Neural cell (in vitro differentiated cells): ENCODE data around the gene IQCH. TPM values are rescaled to one million over a fixed set of nuclear protein-coding genes. Genes with fewer than 3 reads are reported as not detected.

Experiments used
- H2AFZ ChIP-seq: fragments of 200-600, 300-800 bp; sonication (generic), shearing (Covaris generic); 2 replicates; pipeline ENCODE4 v1.6.0; 2014; ENCODE audit warnings: low read depth, mild to moderate bottlenecking, antibody characterized with exemption, low read length, moderate library complexity
- H3F3A ChIP-seq: fragments of 200-600 bp; shearing (Covaris generic); 2 replicates; pipeline ENCODE4 v1.6.1; 2016; ENCODE audit warnings: mild to moderate bottlenecking, moderate library complexity, mixed read lengths, antibody characterized with exemption, low read length; ENCODE audit not compliant: insufficient read depth, poor library complexity, severe bottlenecking
- H3K27ac ChIP-seq: fragments of 200-600, 300-800 bp; sonication (generic), shearing (Covaris generic); 2 replicates; pipeline ENCODE4 v1.5.1; 2014; ENCODE audit warnings: mild to moderate bottlenecking, low read length, moderate library complexity
- H3K27me3 ChIP-seq: fragments of 300-800, 200-600 bp; sonication (generic), shearing (Covaris generic); 2 replicates; pipeline ENCODE4 v1.6.0; 2014; ENCODE audit warnings: mild to moderate bottlenecking, low read depth, low read length, moderate library complexity; ENCODE audit not compliant: insufficient read depth
- H3K36me3 ChIP-seq: fragments of 300-800, 200-600 bp; sonication (generic), shearing (Covaris generic); 2 replicates; pipeline ENCODE4 v1.5.1; 2014; ENCODE audit warnings: mild to moderate bottlenecking, antibody characterized with exemption, low read length, moderate library complexity; ENCODE audit not compliant: insufficient read depth
- H3K4me2 ChIP-seq: fragments of 300-800, 200-600 bp; sonication (generic), shearing (Covaris generic); 2 replicates; pipeline ENCODE4 v1.6.0; 2014; ENCODE audit warnings: mild to moderate bottlenecking, low read length
- H3K4me3 ChIP-seq: fragments of 300-800, 200-600 bp; sonication (generic), shearing (Covaris generic); 2 replicates; pipeline ENCODE4 v1.5.1; 2014; ENCODE audit warnings: mild to moderate bottlenecking, low read length, moderate library complexity
- H3K79me2 ChIP-seq: fragments of 200-600 bp; shearing (Covaris generic); replicated peaks from 2 replicates; pipeline ENCODE4 v1.6.0; 2014; ENCODE audit warnings: mild to moderate bottlenecking, low read length, moderate library complexity; ENCODE audit not compliant: insufficient read depth
- H3K9ac ChIP-seq: fragments of 300-800, 200-600 bp; sonication (generic), shearing (Covaris generic); 2 replicates; pipeline ENCODE4 v1.6.1; 2016; ENCODE audit warnings: mild to moderate bottlenecking, low read length, mixed read lengths
- H3K9me2 ChIP-seq: fragments of 200-600 bp; shearing (Covaris generic); 2 replicates; pipeline ENCODE4 v1.6.1; 2016; ENCODE audit warnings: mild to moderate bottlenecking, low read length, mixed read lengths; ENCODE audit not compliant: insufficient read depth
- H3K9me3 ChIP-seq: fragments of 200-600, 300-800 bp; sonication (generic), shearing (Covaris generic); 2 replicates; pipeline ENCODE4 v1.6.1; 2016; ENCODE audit warnings: mild to moderate bottlenecking, mixed run types, low read length, moderate library complexity, mixed read lengths
- H4K20me1 ChIP-seq: fragments of 200-600 bp; shearing (Covaris generic); 2 replicates; pipeline ENCODE4 v1.6.1; 2016; ENCODE audit warnings: mild to moderate bottlenecking, mixed run types; ENCODE audit not compliant: insufficient read depth
- CTCF ChIP-seq: fragments of 450-650 bp; IDR thresholded peaks from 2 replicates; pipeline ENCODE4 v1.5.1; 2014; ENCODE audit warnings: antibody characterized with exemption, mild to moderate bottlenecking, moderate library complexity; ENCODE audit not compliant: poor library complexity, severe bottlenecking
- EP300 ChIP-seq: fragments of 450-650 bp; conservative IDR thresholded peaks from 2 replicates; pipeline ENCODE4 v1.6.1; 2014; ENCODE audit warnings: antibody characterized with exemption, mild to moderate bottlenecking, moderate library complexity; ENCODE audit not compliant: poor library complexity, severe bottlenecking
- EZH2 ChIP-seq: fragments of 200-600, 300-800 bp; shearing (Covaris generic), sonication (generic); IDR thresholded peaks from 2 replicates; pipeline ENCODE4 v1.6.1; 2014; ENCODE audit warnings: antibody characterized with exemption, low read length, borderline replicate concordance, mild to moderate bottlenecking; ENCODE audit not compliant: insufficient read depth, poor library complexity, severe bottlenecking
- MXI1 ChIP-seq: fragments of 450-650 bp; conservative IDR thresholded peaks from 2 replicates; pipeline ENCODE4 v1.6.1; 2014; ENCODE audit warnings: antibody characterized with exemption, mild to moderate bottlenecking; ENCODE audit not compliant: poor library complexity, severe bottlenecking
- POLR2AphosphoS5 ChIP-seq: IDR thresholded peaks from 2 replicates; pipeline ENCODE4 v1.6.1; 2012
- RAD21 ChIP-seq: fragments of 450-650 bp; conservative IDR thresholded peaks from 2 replicates; pipeline ENCODE4 v1.6.1; 2014; ENCODE audit warnings: antibody characterized with exemption, mild to moderate bottlenecking, moderate library complexity
- SMC3 ChIP-seq: fragments of 450-650 bp; conservative IDR thresholded peaks from 2 replicates; pipeline ENCODE4 v1.6.1; 2014; ENCODE audit warnings: antibody characterized with exemption, mild to moderate bottlenecking, moderate library complexity; ENCODE audit not compliant: poor library complexity
- TAF1 ChIP-seq: IDR thresholded peaks from 2 replicates; pipeline ENCODE4 v1.6.1; 2012; ENCODE audit warnings: low read depth
- polyA plus RNA-seq: library from polyadenylated mRNA; depleted of rRNA; stranded (reverse); fragments of >200 nt; gene quantifications from 2 replicates; pipeline ENCODE4 v1.2.3, GENCODE V29; 2014
- TF ChIP-seq, protein P1 (sequence below): IDR thresholded peaks from 2 replicates; pipeline ENCODE4 v1.6.1; 2012; ENCODE audit warnings: borderline replicate concordance

Gene IQCH
- polyA plus RNA-seq, 1 donor from 2014 or later: 2.8 TPM

GRCh38 chr15:67545864-67546263 is 291.3 kb downstream of the IQCH start:
- TF ChIP-seq POLR2AphosphoS5: no peak
- TF ChIP-seq MXI1: no peak
- TF ChIP-seq CTCF: no peak
- Histone ChIP-seq H2AFZ (no peak overlapping the region), H3K36me3 (no peaks in the 10 kb centered on the region), H3K4me3 (no peak overlapping the region), H3K79me2 (peaks cover under 1% of the 10 kb centered on the region), H3F3A (no peaks in the 10 kb centered on the region), H3K9ac (no peak overlapping the region), H3K9me3 (no peaks in the 10 kb centered on the region), H3K27ac (no peak overlapping the region), H3K4me2 (no peak overlapping the region), H3K27me3 (no peaks in the 10 kb centered on the region), H4K20me1 (no peaks in the 10 kb centered on the region), H3K9me2 (no peaks in the 10 kb centered on the region)

- Histone ChIP-seq H3K4me3 (no peak overlapping the region), H3K27me3 (no peaks in the 10 kb centered on the region), H3K79me2 (peaks cover 12% of the 10 kb centered on the region), H3K36me3 (no peaks in the 10 kb centered on the region), H3K4me2 (no peak overlapping the region), H3K27ac (no peak overlapping the region), H3F3A (no peaks in the 10 kb centered on the region), H3K9me2 (no peaks in the 10 kb centered on the region), H3K9ac (no peak overlapping the region), H3K9me3 (no peaks in the 10 kb centered on the region), H2AFZ (no peak overlapping the region), H4K20me1 (no peaks in the 10 kb centered on the region)
- TF ChIP-seq, protein P1, sequence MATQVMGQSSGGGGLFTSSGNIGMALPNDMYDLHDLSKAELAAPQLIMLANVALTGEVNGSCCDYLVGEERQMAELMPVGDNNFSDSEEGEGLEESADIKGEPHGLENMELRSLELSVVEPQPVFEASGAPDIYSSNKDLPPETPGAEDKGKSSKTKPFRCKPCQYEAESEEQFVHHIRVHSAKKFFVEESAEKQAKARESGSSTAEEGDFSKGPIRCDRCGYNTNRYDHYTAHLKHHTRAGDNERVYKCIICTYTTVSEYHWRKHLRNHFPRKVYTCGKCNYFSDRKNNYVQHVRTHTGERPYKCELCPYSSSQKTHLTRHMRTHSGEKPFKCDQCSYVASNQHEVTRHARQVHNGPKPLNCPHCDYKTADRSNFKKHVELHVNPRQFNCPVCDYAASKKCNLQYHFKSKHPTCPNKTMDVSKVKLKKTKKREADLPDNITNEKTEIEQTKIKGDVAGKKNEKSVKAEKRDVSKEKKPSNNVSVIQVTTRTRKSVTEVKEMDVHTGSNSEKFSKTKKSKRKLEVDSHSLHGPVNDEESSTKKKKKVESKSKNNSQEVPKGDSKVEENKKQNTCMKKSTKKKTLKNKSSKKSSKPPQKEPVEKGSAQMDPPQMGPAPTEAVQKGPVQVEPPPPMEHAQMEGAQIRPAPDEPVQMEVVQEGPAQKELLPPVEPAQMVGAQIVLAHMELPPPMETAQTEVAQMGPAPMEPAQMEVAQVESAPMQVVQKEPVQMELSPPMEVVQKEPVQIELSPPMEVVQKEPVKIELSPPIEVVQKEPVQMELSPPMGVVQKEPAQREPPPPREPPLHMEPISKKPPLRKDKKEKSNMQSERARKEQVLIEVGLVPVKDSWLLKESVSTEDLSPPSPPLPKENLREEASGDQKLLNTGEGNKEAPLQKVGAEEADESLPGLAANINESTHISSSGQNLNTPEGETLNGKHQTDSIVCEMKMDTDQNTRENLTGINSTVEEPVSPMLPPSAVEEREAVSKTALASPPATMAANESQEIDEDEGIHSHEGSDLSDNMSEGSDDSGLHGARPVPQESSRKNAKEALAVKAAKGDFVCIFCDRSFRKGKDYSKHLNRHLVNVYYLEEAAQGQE: no peak
- no peak for TF ChIP-seq RAD21
- no peak for TF ChIP-seq CTCF
- TF ChIP-seq EZH2: no peak
- TF ChIP-seq EP300: no peak
- TF ChIP-seq SMC3: no peak
- TF ChIP-seq TAF1: no peak
- TF ChIP-seq MXI1: no peak
- no peak for TF ChIP-seq POLR2AphosphoS5
Observed at GRCh38 chr15:67547064-67547463, 292.5 kb downstream of the IQCH start.
